ENCODE data around the gene LRPPRC. TPM values are rescaled to one million over a fixed set of nuclear protein-coding genes. Genes with fewer than 3 reads are reported as not detected.

LRPPRC gene
- total and polyA plus RNA-seq, 2 donors (not counting 3 experiments of a cell fraction or from before 2014, with no cell fraction given) = 22.6 to 94.0 TPM

DNA sequence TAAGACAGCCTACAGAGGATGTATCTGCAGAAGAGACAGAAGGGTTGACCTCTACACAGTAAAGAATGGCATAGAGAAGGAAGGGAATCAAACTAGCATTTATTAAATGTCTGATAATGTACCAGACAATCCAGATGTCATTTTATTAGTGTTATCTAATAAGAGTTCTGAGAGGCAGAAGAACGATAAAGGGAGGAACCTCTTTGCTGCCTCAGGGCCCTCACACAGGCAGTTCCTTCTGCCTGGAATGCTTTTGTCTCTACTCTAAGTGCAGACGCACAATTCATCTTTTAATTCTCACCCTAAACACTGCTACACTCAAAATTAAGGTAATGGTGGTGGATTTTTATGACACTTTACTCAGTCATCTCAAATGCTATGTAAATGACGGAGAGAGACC lies 64.5 kb downstream of the LRPPRC start:
- dilution Hi-C loops (cut with MboI; ENCODE audit: extremely low pct_ligation_motif_present, low sequenced_read_pairs) = no loop called here
- Histone ChIP-seq H3K9me3 (replicated peaks; ENCODE audit: control insufficient read depth, insufficient read depth, low read length) (no peaks in the 10 kb centered on the region), H3K27me3 (ENCODE audit: control insufficient read depth in 2 of 2, insufficient read depth in 2 of 2, low read length in 2 of 2) (no peaks in the 10 kb centered on the region), H3K27ac (ENCODE audit: insufficient read depth, low read depth, low read length) (no peak overlapping the region), H3K9me1 (replicated peaks; ENCODE audit: control insufficient read depth, extremely low read depth, insufficient read depth, low read length) (no peaks in the 10 kb centered on the region), H3K36me3 (ENCODE audit: control insufficient read depth in 2 of 2, extremely low read depth in 1 of 2, insufficient read depth in 2 of 2, low read length in 2 of 2) (peaks cover 0 to 18% of the 10 kb centered on the region in 2 experiments), H3K4me2 (ENCODE audit: insufficient read depth, low read length) (no peak overlapping the region), H3K4me1 (ENCODE audit: control insufficient read depth, extremely low read depth, insufficient read depth, low read length) (no peaks in the 10 kb centered on the region), H3K9ac (replicated peaks; ENCODE audit: extremely low read depth, insufficient read depth, low read length) (no peak overlapping the region), H2AFZ (ENCODE audit: low read depth, low read length) (no peak overlapping the region), H4K20me1 (replicated peaks; ENCODE audit: control insufficient read depth, extremely low read depth, insufficient read depth, low read length) (no peaks in the 10 kb centered on the region), H3K79me2 (ENCODE audit: control insufficient read depth, insufficient read depth, low read length) (no peaks in the 10 kb centered on the region), H3K4me3 (replicated peaks in 1 of 3; ENCODE audit: insufficient read depth in 1 of 3, low read depth in 1 of 3, low read length in 3 of 3) (no peak overlapping the region)
- BruUV-seq (replicated peaks) = no TSS peak
- ChIA-PET CTCF (interaction anchor here (1.4 kb wide), 1 partner anchor 43 kb away, joined by 3 read pairs; no protein-coding TSS in a partner anchor), POLR2A (no interaction called here)
- no peak for DNase-seq (ENCODE audit: low read depth, low spot score)
- intact Hi-C loops (cut with micrococcal nuclease) = no loop called here
- FAIRE-seq = no peak
- TF ChIP-seq, protein P1, sequence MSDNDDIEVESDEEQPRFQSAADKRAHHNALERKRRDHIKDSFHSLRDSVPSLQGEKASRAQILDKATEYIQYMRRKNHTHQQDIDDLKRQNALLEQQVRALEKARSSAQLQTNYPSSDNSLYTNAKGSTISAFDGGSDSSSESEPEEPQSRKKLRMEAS (IDR thresholded peaks at IDR 0.05; ENCODE audit: insufficient read depth, insufficient read length) = no peak
- no peak for TF ChIP-seq POLR2AphosphoS5 (IDR thresholded peaks at IDR 0.05; ENCODE audit: insufficient read depth, low read depth, low read length)
- no peak for TF ChIP-seq POLR2A (IDR thresholded peaks at IDR 0.05; ENCODE audit: low read depth, low read length)
- no peak for TF ChIP-seq FOS (IDR thresholded peaks at IDR 0.05; ENCODE audit: borderline replicate concordance, insufficient read depth, low read length)
- TF ChIP-seq EZH2 (IDR thresholded peaks at IDR 0.05; ENCODE audit: borderline replicate concordance, low read depth, low read length, severe bottlenecking) = no peak
- TF ChIP-seq GATA2 (IDR thresholded peaks at IDR 0.05; ENCODE audit: insufficient read depth, insufficient read length, low read depth, low read length) = no peak
- TF ChIP-seq JUN (IDR thresholded peaks at IDR 0.05; ENCODE audit: borderline replicate concordance, insufficient read depth, insufficient read length, low read depth) = no peak
- TF ChIP-seq CTCF (IDR thresholded peaks at IDR 0.05; ENCODE audit: extremely low read depth in 1 of 2, insufficient read depth in 1 of 2, low read depth in 1 of 2, low read length in 2 of 2) = no peak
- TF ChIP-seq MYC (IDR thresholded peaks at IDR 0.05; ENCODE audit: low read depth, low read length) = no peak
